Thyroid gland (tissue), 4 donors: Measurements from ENCODE around the gene TYRO3. TPM values are rescaled to one million over a fixed set of nuclear protein-coding genes. Genes with fewer than 3 reads are reported as not detected.
"Not testable (repeated sequence)": the region's sequence is repeated elsewhere in the genome, so short reads cannot be mapped to it uniquely, and the experiment has no call there.

Experiments
- DNase-seq, 2 donors: peaks; one replicate each; pipeline ENCODE4 v3.0.0-alpha.2; 2019
- H3K27ac ChIP-seq, 3 donors: fragments of 200-600 bp; sonication (generic); 1 replicate in 2 of 3; 2 replicates in 1 of 3; pipeline ENCODE4 v1.5.1; 2016 to 2019; ENCODE audit warnings: mild to moderate bottlenecking in 1 of 3, moderate library complexity in 1 of 3
- H3K27me3 ChIP-seq: fragments of 200-600 bp; sonication (generic); one replicate; pipeline ENCODE4 v1.5.1; 2019
- H3K36me3 ChIP-seq, 2 donors: fragments of 200-600 bp; sonication (generic); one replicate each; pipeline ENCODE4 v1.5.1; 2016 to 2019
- H3K4me1 ChIP-seq, 2 donors: fragments of 200-600 bp; sonication (generic); one replicate each; pipeline ENCODE4 v1.5.1; 2017 to 2019
- H3K4me3 ChIP-seq, 3 donors: fragments of 200-600 bp; sonication (generic); replicated peaks in 1 of 3; 1 replicate in 2 of 3; 2 replicates in 1 of 3; pipeline ENCODE4 v1.5.1; 2016; ENCODE audit warnings: mild to moderate bottlenecking in 1 of 3
- H3K9me3 ChIP-seq: fragments of 200-600 bp; sonication (generic); one replicate; pipeline ENCODE4 v1.5.1; 2017
- CTCF ChIP-seq, 6 experiments: fragments of 200-600 bp in 3 of 6; fragments of 450-650 bp in 3 of 6; sonication (generic) in 3 of 6; IDR thresholded peaks; one replicate each; pipeline ENCODE4 v1.5.1; 2016 to 2019; ENCODE audit warnings: antibody characterized with exemption in 6 of 6, mild to moderate bottlenecking in 2 of 6, inconsistent platforms in 1 of 6, moderate library complexity in 1 of 6
- POLR2A ChIP-seq, 2 donors: fragments of 450-650 bp; IDR thresholded peaks; one replicate each; pipeline ENCODE4 v1.6.1; 2017; ENCODE audit warnings: antibody characterized with exemption in 2 of 2, mild to moderate bottlenecking in 2 of 2, moderate library complexity in 1 of 2
- WGBS, 2 donors: methylation state at CpG; one replicate each; pipeline ENCODE4 v1.1.5; 2017; 5-methylcytosine and 5-hydroxymethylcytosine counted together
- intact Hi-C: fragments of 100-400 bp; cut with DNase I; formaldehyde crosslinking; loops from one replicate; pipeline ENCODE4 v1.15.1; 2023
- total RNA-seq, 4 donors: library from RNA; depleted of rRNA; stranded (reverse); fragments of >200 nt; gene quantifications; one replicate each; pipeline ENCODE4 v1.2.3, GENCODE V29; 2016

The TYRO3 gene
- total RNA-seq, 4 donors from 2014 or later, result 1.6 to 4.4 (median 3.4) TPM

GRCh38 chr15:41584636-41585126, 25.7 kb downstream of the TYRO3 start:
- TF ChIP-seq POLR2A (IDR thresholded peaks at IDR 0.05) (no peak), CTCF (IDR thresholded peaks at IDR 0.05) (no peak)
- no peak for DNase-seq
- Histone ChIP-seq H3K27ac (no peak overlapping the region), H3K27me3 (no peaks in the 10 kb centered on the region), H3K4me3 (peak overlapping the region in 1 of 3 donors; percentile 32), H3K4me1 (peaks cover 4 to 5% of the 10 kb centered on the region in 2 donors), H3K9me3 (no peaks in the 10 kb centered on the region), H3K36me3 (no peaks in the 10 kb centered on the region)
- intact Hi-C loops, result no loop called here
- 92 to 95% methylated on average over 7 of the region's 7 CpGs for WGBS, 2 donors

- Histone ChIP-seq H3K9me3 (no peaks in the 10 kb centered on the region), H3K4me3 (peak overlapping the region; percentile 7 to 32 (median 24)), H3K27ac (no peak overlapping the region), H3K4me1 (peaks cover 4 to 5% of the 10 kb centered on the region in 2 donors), H3K27me3 (no peaks in the 10 kb centered on the region), H3K36me3 (no peaks in the 10 kb centered on the region)
- TF ChIP-seq CTCF (IDR thresholded peaks at IDR 0.05), result peak in 4 of 6 experiments; percentile 30 to 51 (median 42)
- TF ChIP-seq POLR2A (IDR thresholded peaks at IDR 0.05), result no peak
- DNase-seq, result peak; percentile 47 to 53
- WGBS, 2 donors, result 1 to 6% methylated on average over 19 to 33 of the region's 78 CpGs
- intact Hi-C loops, result no loop called here
Observed at GRCh38 chr15:41585127-41586047, 26.4 kb downstream of the TYRO3 start.

GRCh38 chr15:41586531-41587282, 27.7 kb downstream of the TYRO3 start:
- intact Hi-C loops, DNase-seq, H3K4me3 ChIP-seq, H3K36me3 ChIP-seq, H3K9me3 ChIP-seq, H3K27me3 ChIP-seq, H3K27ac ChIP-seq, H3K4me1 ChIP-seq: not testable (repeated sequence)
- WGBS, 2 donors, result 92 to 93% methylated on average over 14 of the region's 14 CpGs

GRCh38 chr15:41589018-41589417, 30.0 kb downstream of the TYRO3 start:
- H3K9me3 ChIP-seq, result not testable (repeated sequence)
- 70 to 77% methylated on average over 4 of the region's 4 CpGs for WGBS, 2 donors

GRCh38 chr15:41589571-41589970, 30.6 kb downstream of the TYRO3 start:
- H3K27ac ChIP-seq, H3K4me1 ChIP-seq, H3K27me3 ChIP-seq, H3K36me3 ChIP-seq, H3K4me3 ChIP-seq, intact Hi-C loops, DNase-seq, H3K9me3 ChIP-seq: not testable (repeated sequence)
- 82 to 85% methylated on average over 2 of the region's 2 CpGs for WGBS, 2 donors

More at GRCh38 chr15:41589018-41589417, 30.0 kb downstream of the TYRO3 start:
- H3K4me1 ChIP-seq, H3K27ac ChIP-seq, H3K4me3 ChIP-seq, intact Hi-C loops, H3K36me3 ChIP-seq, H3K27me3 ChIP-seq, DNase-seq: not testable (repeated sequence)

GRCh38 chr15:41591217-41591616, 32.2 kb downstream of the TYRO3 start:
- not testable (repeated sequence) for H3K4me3 ChIP-seq, H3K9me3 ChIP-seq, H3K4me1 ChIP-seq, H3K36me3 ChIP-seq, H3K27me3 ChIP-seq, DNase-seq, H3K27ac ChIP-seq
- 67 to 70% methylated on average over 6 of the region's 6 CpGs for WGBS, 2 donors
- intact Hi-C loops, result loop anchor here (5.0 kb wide), 1 partner anchor 74 kb away; no protein-coding TSS in a partner anchor

- H3K4me1 ChIP-seq, H3K27ac ChIP-seq: not testable (repeated sequence)
- intact Hi-C loops, result loop anchor here (5.0 kb wide), 1 partner anchor 75 kb away; no protein-coding TSS in a partner anchor
Observed at GRCh38 chr15:41592718-41593117, 33.7 kb downstream of the TYRO3 start.

More at GRCh38 chr15:41592718-41593117, 33.7 kb downstream of the TYRO3 start:
- not testable (repeated sequence) for H3K36me3 ChIP-seq, H3K9me3 ChIP-seq, H3K4me3 ChIP-seq, DNase-seq, H3K27me3 ChIP-seq
- 93 to 96% methylated on average over 8 of the region's 8 CpGs for WGBS, 2 donors
